Ascending aorta (tissue), 2 donors: ENCODE results near the gene SLC45A2. TPM values are rescaled to one million over a fixed set of nuclear protein-coding genes. Genes with fewer than 3 reads are reported as not detected.

Source experiments
- DNase-seq, 2 donors: peaks; one replicate each; pipeline ENCODE4 v3.0.0-alpha.2; 2019; ENCODE audit warnings: low spot score in 2 of 2
- H3K27ac ChIP-seq, 2 donors: fragments of 200-600 bp; sonication (generic); one replicate each; pipeline ENCODE4 v1.5.1; 2016 to 2017; ENCODE audit warnings: mild to moderate bottlenecking in 1 of 2
- H3K27me3 ChIP-seq: fragments of 200-600 bp; sonication (generic); one replicate; pipeline ENCODE4 v1.5.1; 2017
- H3K36me3 ChIP-seq, 2 donors: fragments of 200-600 bp; sonication (generic); one replicate each; pipeline ENCODE4 v1.5.1; 2016
- H3K4me1 ChIP-seq, 2 donors: fragments of 200-600 bp; sonication (generic); one replicate each; pipeline ENCODE4 v1.5.1; 2016 to 2017; ENCODE audit warnings: mild to moderate bottlenecking in 1 of 2
- H3K4me3 ChIP-seq, 2 donors: fragments of 200-600 bp; sonication (generic); one replicate each; pipeline ENCODE4 v1.5.1; 2016 to 2017; ENCODE audit warnings: mild to moderate bottlenecking in 1 of 2
- H3K9me3 ChIP-seq, 2 donors: fragments of 200-600 bp; sonication (generic); one replicate each; pipeline ENCODE4 v1.5.1; 2016
- intact Hi-C: fragments of 100-400 bp; cut with DNase I; formaldehyde crosslinking; loops from one replicate; pipeline ENCODE4 v1.15.1; 2023
- total RNA-seq: library from RNA; depleted of rRNA; stranded (reverse); fragments of >200 nt; gene quantifications from one replicate; pipeline ENCODE4 v1.1.0, GENCODE V29; 2016
- TF ChIP-seq, protein P1 (sequence below), 3 experiments: fragments of 200-600 bp in 2 of 3; fragments of 450-650 bp in 1 of 3; sonication (generic) in 2 of 3; IDR thresholded peaks; one replicate each; pipeline ENCODE4 v1.5.1; 2016 to 2019; ENCODE audit warnings: antibody characterized with exemption in 3 of 3, mild to moderate bottlenecking in 1 of 3, moderate library complexity in 1 of 3

SLC45A2 gene
- total RNA-seq, 1 donor from 2014 or later: not detected

DNA sequence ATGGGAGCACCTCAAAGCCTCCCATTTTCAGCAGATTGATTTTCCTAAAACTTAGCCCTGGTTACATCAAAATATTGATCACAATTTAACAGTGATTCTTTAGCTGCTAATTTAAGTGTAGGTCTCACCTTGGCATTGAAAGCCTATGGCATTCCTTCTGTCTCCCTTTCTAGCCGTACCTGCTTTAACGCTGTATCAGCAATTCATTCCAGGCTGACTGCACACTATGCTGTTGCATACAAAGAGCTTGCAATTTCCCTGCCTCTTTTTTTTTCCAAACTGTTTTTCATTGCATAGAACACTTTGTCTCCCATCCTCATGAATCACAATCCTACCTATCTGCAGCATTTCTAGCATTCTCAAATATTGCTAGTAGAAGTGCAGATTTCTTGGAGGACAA lies 32.3 kb upstream of the SLC45A2 start:
- no peak for DNase-seq
- Histone ChIP-seq H3K27me3 (no peaks in the 10 kb centered on the region), H3K4me3 (no peak overlapping the region), H3K9me3 (no peaks in the 10 kb centered on the region), H3K36me3 (no peaks in the 10 kb centered on the region), H3K4me1 (peaks cover 0 to 2% of the 10 kb centered on the region in 2 donors), H3K27ac (no peak overlapping the region)
- intact Hi-C loops: no loop called here
- TF ChIP-seq, protein P1, sequence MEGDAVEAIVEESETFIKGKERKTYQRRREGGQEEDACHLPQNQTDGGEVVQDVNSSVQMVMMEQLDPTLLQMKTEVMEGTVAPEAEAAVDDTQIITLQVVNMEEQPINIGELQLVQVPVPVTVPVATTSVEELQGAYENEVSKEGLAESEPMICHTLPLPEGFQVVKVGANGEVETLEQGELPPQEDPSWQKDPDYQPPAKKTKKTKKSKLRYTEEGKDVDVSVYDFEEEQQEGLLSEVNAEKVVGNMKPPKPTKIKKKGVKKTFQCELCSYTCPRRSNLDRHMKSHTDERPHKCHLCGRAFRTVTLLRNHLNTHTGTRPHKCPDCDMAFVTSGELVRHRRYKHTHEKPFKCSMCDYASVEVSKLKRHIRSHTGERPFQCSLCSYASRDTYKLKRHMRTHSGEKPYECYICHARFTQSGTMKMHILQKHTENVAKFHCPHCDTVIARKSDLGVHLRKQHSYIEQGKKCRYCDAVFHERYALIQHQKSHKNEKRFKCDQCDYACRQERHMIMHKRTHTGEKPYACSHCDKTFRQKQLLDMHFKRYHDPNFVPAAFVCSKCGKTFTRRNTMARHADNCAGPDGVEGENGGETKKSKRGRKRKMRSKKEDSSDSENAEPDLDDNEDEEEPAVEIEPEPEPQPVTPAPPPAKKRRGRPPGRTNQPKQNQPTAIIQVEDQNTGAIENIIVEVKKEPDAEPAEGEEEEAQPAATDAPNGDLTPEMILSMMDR (IDR thresholded peaks at IDR 0.05): no peak

DNA sequence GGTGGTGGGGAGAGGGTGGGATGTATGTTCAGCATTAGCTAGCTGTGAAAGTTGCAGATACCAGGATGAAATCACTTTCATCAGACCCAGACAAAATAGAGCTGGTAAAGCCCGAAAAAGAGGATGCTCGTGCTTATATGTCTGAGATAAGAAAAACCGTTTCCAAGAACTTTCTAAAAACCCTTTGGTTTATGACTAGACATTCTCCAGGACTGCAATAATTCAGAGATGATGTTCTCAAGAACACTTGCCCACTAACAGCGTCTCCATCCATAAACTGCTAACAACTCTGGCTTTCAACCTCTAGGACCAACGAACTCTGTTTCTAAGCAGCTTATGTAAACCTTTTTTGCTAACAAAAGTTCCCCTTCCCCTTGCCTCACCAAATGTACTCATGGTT lies 31.7 kb upstream of the SLC45A2 start:
- Histone ChIP-seq H3K4me3 (no peak overlapping the region), H3K9me3 (no peaks in the 10 kb centered on the region), H3K36me3 (no peaks in the 10 kb centered on the region), H3K27me3 (no peaks in the 10 kb centered on the region), H3K27ac (no peak overlapping the region), H3K4me1 (peaks cover 0 to 2% of the 10 kb centered on the region in 2 donors)
- intact Hi-C loops: no loop called here
- TF ChIP-seq, protein P1 (IDR thresholded peaks at IDR 0.05): no peak
- no peak for DNase-seq

DNA sequence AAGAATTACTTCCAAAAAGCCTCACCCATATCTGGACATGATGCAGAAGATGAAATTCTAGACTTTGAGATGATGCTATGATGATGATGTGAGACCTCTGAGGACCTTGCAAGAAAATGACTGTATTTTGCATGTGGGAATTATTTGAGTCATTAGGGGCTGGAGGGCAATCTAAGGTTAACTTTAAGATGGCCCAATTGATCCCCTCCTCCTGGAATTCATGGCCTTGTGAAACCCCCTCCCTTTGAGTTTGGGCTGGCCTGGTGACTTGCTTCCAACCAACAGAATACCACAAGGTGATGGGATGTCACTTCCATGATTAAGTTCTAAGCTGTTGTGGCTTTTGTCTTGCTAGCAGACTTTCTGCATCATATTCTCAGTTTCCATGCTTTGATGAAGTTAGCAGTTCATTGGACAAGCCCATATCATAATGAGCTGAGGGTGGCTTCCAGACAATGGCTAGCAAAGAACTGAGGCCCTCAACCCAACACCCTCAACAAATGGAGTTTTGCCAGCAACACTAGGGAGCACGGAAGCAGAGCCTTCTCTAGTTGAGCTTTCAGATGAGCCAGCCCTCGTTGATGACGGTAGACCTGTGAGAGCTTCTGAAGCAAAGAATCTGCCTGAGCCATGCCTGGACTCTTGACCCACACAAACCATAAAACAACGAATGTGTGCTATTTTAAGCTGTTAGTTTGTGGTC lies 30.8 kb upstream of the SLC45A2 start:
- Histone ChIP-seq H3K9me3 (no peaks in the 10 kb centered on the region), H3K27ac (no peak overlapping the region), H3K36me3 (no peaks in the 10 kb centered on the region), H3K27me3 (no peaks in the 10 kb centered on the region), H3K4me3 (no peak overlapping the region), H3K4me1 (peaks cover 0 to 2% of the 10 kb centered on the region in 2 donors)
- intact Hi-C loops: no loop called here
- DNase-seq: no peak
- TF ChIP-seq, protein P1 (IDR thresholded peaks at IDR 0.05): no peak

DNA sequence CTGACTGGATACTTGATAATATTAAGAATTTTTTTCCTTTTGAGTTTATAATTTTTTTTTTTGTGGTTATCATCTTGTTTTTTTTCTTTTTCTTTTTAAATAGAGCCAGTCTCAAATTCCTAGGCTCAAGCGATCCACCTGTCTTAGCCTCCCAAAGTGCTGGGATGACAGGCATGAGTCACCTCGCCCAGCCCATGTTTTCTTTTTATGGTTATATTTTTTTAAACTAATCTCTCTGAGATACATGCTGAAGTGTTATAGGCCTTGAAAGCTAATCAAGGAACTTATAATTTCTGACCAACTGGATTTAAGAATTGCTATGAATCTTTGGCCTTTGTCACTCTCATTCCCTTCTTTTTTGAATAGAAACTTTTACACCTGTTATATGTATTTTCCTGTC lies 30.1 kb upstream of the SLC45A2 start:
- Histone ChIP-seq H3K9me3 (no peaks in the 10 kb centered on the region), H3K4me3 (no peak overlapping the region), H3K4me1 (peaks cover 0 to 2% of the 10 kb centered on the region in 2 donors), H3K36me3 (no peaks in the 10 kb centered on the region), H3K27me3 (no peaks in the 10 kb centered on the region), H3K27ac (no peak overlapping the region)
- intact Hi-C loops: no loop called here
- TF ChIP-seq, protein P1 (IDR thresholded peaks at IDR 0.05): no peak
- DNase-seq: no peak

DNA sequence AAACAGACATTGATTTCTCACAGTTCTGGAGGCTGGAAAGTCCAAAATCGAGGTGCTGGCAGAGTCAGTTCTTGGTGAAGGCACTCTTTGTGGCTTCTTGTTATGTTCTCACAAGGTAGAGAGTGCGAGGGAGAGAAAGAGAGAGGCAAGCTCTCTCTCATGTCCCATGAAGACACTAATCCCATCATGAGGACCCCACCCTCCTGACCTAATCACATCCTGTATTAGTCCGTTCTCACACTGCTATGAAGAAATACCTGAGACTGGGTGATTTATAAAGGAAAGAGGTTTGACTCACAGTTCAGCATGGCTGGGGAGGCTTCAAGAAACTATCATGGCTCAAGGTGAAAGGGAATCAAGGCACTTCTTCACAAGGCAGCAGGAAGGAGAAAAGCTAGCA lies 29.1 kb upstream of the SLC45A2 start:
- no peak overlapping the region for H3K27ac ChIP-seq
- no peak overlapping the region for H3K4me3 ChIP-seq
- no peaks in the 10 kb centered on the region for H3K36me3 ChIP-seq
- no peaks in the 10 kb centered on the region for H3K27me3 ChIP-seq
- TF ChIP-seq, protein P1 (IDR thresholded peaks at IDR 0.05): no peak
- peaks cover 0 to 6% of the 10 kb centered on the region in 2 donors for H3K4me1 ChIP-seq
- DNase-seq: no peak
- intact Hi-C loops: no loop called here
- no peaks in the 10 kb centered on the region for H3K9me3 ChIP-seq
